RWPE2 (cell line): ENCODE data around the gene ACTBL2.
A peak's percentile ranks its signal among the peaks of the same experiment; 100 is the strongest.

Experiments
- ATAC-seq: fragments of 200-7000 bp; cut with Tn5 transposase; 3 replicates; pipeline ENCODE4 v1.9.1; 2021; ENCODE audit warnings: low read depth
- DNase-seq: peaks from one replicate; pipeline ENCODE4 v3.0.0-alpha.2; 2020; ENCODE audit warnings: low spot score
- H3K27ac ChIP-seq: fragments of 450-650 bp; 2 replicates; pipeline ENCODE4 v1.5.1; 2017; ENCODE audit warnings: mild to moderate bottlenecking; ENCODE audit not compliant: poor library complexity, severe bottlenecking
- H3K27me3 ChIP-seq: fragments of 250-450 bp; sonication (Bioruptor Pico); 2 replicates; pipeline ENCODE4 v1.5.1; 2021; ENCODE audit warnings: mild to moderate bottlenecking, moderate library complexity; ENCODE audit not compliant: insufficient read depth, poor library complexity, severe bottlenecking
- H3K36me3 ChIP-seq: fragments of 250-450 bp; sonication (Bioruptor Pico); 2 replicates; pipeline ENCODE4 v1.5.1; 2020; ENCODE audit warnings: low read depth, mild to moderate bottlenecking, moderate library complexity
- H3K4me1 ChIP-seq: fragments of 250-450 bp; sonication (Bioruptor Pico); 2 replicates; pipeline ENCODE4 v1.5.1; 2021; ENCODE audit warnings: mild to moderate bottlenecking, moderate library complexity; ENCODE audit not compliant: insufficient read depth, poor library complexity, severe bottlenecking
- H3K4me3 ChIP-seq: fragments of 250-450 bp; sonication (Bioruptor Pico); 2 replicates; pipeline ENCODE4 v1.5.1; 2021; ENCODE audit warnings: mild to moderate bottlenecking, moderate library complexity; ENCODE audit not compliant: severe bottlenecking
- H3K9me3 ChIP-seq: fragments of 250-450 bp; sonication (Bioruptor Pico); 2 replicates; pipeline ENCODE4 v1.5.1; 2021; ENCODE audit warnings: mild to moderate bottlenecking, moderate library complexity; ENCODE audit not compliant: severe bottlenecking
- CTCF ChIP-seq: fragments of 450-650 bp; IDR thresholded peaks from one replicate; pipeline ENCODE4 v1.5.1; 2017; ENCODE audit warnings: mild to moderate bottlenecking, moderate library complexity; ENCODE audit not compliant: poor library complexity, severe bottlenecking

ACTBL2 gene

DNA sequence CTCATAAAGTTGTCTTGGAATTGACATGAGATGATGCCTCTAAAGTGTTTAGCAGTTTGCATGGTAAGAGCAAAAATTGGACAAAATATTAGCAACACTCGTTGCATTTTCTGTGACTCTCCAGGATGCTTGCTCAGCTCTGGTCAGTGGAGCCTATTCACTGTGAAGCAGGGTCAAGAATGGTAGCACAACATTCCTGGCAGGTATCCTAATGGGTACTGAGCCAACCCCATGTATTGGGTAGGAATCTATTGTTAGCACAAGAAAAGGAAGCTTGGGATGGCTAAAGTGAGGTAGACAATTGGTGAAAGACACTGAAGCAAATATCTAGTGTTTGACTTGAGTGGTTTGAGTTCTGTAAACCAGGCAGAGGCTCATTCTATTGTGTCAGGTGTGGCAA lies 10.4 kb upstream of the ACTBL2 start:
- H3K36me3 ChIP-seq, result no peaks in the 10 kb centered on the region
- no peak overlapping the region for H3K4me3 ChIP-seq
- peak overlapping the region; percentile 82 for H3K27ac ChIP-seq
- no peaks in the 10 kb centered on the region for H3K27me3 ChIP-seq
- TF ChIP-seq CTCF, result no peak
- DNase-seq, result no peak
- peaks cover 49% of the 10 kb centered on the region for H3K4me1 ChIP-seq
- ATAC-seq, result no peak
- H3K9me3 ChIP-seq, result no peaks in the 10 kb centered on the region

- no peaks in the 10 kb centered on the region for H3K27me3 ChIP-seq
- H3K27ac ChIP-seq, result peak overlapping the region; percentile 82
- no peak for TF ChIP-seq CTCF
- ATAC-seq, result no peak
- H3K4me3 ChIP-seq, result no peak overlapping the region
- peaks cover 53% of the 10 kb centered on the region for H3K4me1 ChIP-seq
- H3K36me3 ChIP-seq, result no peaks in the 10 kb centered on the region
- DNase-seq, result no peak
- no peaks in the 10 kb centered on the region for H3K9me3 ChIP-seq
Measured at GRCh38 chr5:57492632-57493031, 10.0 kb upstream of the ACTBL2 start.

DNA sequence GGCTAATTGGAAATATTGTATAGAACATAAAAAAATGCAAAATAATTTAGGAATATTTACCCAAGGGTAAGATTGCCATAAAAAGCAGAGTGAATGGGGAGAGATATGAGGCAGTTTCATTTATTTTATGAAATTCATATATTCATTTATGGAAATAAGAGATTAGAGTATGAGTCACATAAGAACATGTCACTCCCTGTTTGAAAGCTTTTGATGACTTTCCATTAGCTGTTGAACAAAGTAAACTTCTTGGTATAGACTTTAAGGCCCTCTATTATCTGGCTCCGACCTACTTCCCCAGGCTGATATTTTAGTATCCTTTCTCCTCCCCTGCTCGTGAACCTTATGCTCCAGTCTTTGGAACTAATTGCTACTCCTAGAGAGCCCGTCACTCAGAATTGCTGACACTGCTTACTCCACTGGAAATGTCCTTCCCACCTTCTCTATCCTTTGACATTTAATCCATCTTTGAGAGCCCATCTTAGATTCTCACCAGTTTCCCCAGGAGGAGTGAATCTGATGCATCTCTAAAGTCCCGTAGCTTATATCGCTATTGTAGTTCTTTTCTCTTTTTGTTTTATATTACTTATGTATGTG lies 8.9 kb upstream of the ACTBL2 start:
- no peaks in the 10 kb centered on the region for H3K36me3 ChIP-seq
- ATAC-seq, result no peak
- no peaks in the 10 kb centered on the region for H3K9me3 ChIP-seq
- peaks cover 53% of the 10 kb centered on the region for H3K4me1 ChIP-seq
- no peak overlapping the region for H3K27ac ChIP-seq
- TF ChIP-seq CTCF, result no peak
- H3K4me3 ChIP-seq, result no peak overlapping the region
- H3K27me3 ChIP-seq, result no peaks in the 10 kb centered on the region
- DNase-seq, result no peak

- ATAC-seq (peak; percentile 93), DNase-seq (no peak)
- Histone ChIP-seq H3K4me3 (no peak overlapping the region), H3K27me3 (no peaks in the 10 kb centered on the region), H3K4me1 (peaks cover 29% of the 10 kb centered on the region), H3K27ac (peak overlapping the region; percentile 62), H3K36me3 (no peaks in the 10 kb centered on the region), H3K9me3 (no peaks in the 10 kb centered on the region)
- TF ChIP-seq CTCF, result no peak
Measured at GRCh38 chr5:57488215-57488955, 5.8 kb upstream of the ACTBL2 start.

DNA sequence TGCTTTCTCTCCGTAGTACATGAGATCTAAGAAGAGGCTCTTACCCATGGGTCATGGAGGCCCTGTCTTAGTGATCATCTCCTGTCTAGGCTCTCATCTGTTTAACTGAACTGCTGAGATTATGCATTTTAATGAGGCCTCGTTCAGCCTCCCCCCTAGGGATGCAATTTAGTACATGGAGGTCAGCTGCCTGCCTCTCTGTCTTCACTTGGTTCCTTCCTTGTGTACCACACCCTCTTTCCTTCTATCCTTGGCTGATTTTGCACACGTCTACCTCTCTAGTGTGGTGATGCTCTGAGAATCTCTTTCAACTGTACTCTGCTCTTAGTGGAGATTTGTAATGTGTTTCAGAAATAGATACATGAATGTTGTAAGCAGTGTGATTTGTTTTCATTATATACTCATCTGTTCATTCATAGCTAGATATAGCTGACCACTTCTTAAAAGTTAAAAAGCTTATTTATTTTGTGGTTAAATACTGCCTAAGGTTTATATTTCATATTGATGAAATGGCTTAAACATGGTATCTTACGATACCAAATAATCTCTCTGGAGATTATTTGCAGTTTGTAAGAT lies 3.5 kb upstream of the ACTBL2 start:
- no peak overlapping the region for H3K27ac ChIP-seq
- ATAC-seq, result no peak

More for the DNA sequence above, 3.5 kb upstream of the ACTBL2 start:
- Histone ChIP-seq H3K4me1 (peaks cover 21% of the 10 kb centered on the region), H3K4me3 (no peak overlapping the region), H3K36me3 (no peaks in the 10 kb centered on the region), H3K9me3 (no peaks in the 10 kb centered on the region), H3K27me3 (no peaks in the 10 kb centered on the region)
- TF ChIP-seq CTCF, result no peak
- no peak for DNase-seq
